GM21737 (cell line): Measurements from ENCODE around the gene RNF151.
"Not testable (repeated sequence)": the region's sequence is repeated elsewhere in the genome, so short reads cannot be mapped to it uniquely, and the experiment has no call there.

Experiments used
- ATAC-seq: cut with Tn5 transposase; IDR thresholded peaks from one replicate; pipeline ENCODE4 v1.9.1; 2021; ENCODE audit warnings: mild to moderate bottlenecking, moderate library complexity; ENCODE audit not compliant: unreplicated experiment

Gene RNF151

GRCh38 chr16:1958715-1959268 lies 7.9 kb upstream of the RNF151 start:
- peak; percentile 2 for ATAC-seq

- peak; percentile 74 for ATAC-seq
Measured at GRCh38 chr16:1959269-1960039, 7.2 kb upstream of the RNF151 start, which contains the start of gene NDUFB10. TSS of gene NDUFB10 (plus strand) at chr16:1959538. CDS start at chr16:1959625, 87 bp downstream.

- no peak for ATAC-seq
Measured at GRCh38 chr16:1960665-1961630, 5.7 kb upstream of the RNF151 start.

GRCh38 chr16:1961651-1962067 lies 5.0 kb upstream of the RNF151 start:
- no peak for ATAC-seq

- not testable (repeated sequence) for ATAC-seq
Measured at GRCh38 chr16:1962161-1963153, 4.2 kb upstream of the RNF151 start.

GRCh38 chr16:1963806-1964505 lies 2.7 kb upstream of the RNF151 start:
- ATAC-seq = peak; percentile 1

GRCh38 chr16:1964506-1965395 lies 1.9 kb upstream of the RNF151 start, which contains the start of gene RPS2:
TSS of gene RPS2 (minus strand) at chr16:1964826. CDS start at chr16:1964625, 201 bp downstream.
- ATAC-seq = peak; percentile 77

GRCh38 chr16:1965396-1966001 lies 1.2 kb upstream of the RNF151 start:
- ATAC-seq = no peak

GRCh38 chr16:1968146-1968953 lies 1.7 kb downstream of the RNF151 start:
- no peak for ATAC-seq

GRCh38 chr16:1971796-1972489 lies 5.3 kb downstream of the RNF151 start, which contains the start of gene TBL3:
TSS of gene TBL3 (plus strand) at chr16:1972053. CDS start at chr16:1972165, 112 bp downstream.
- peak; percentile 68 for ATAC-seq

- ATAC-seq = no peak
Measured at GRCh38 chr16:1972490-1972877, 5.8 kb downstream of the RNF151 start.

GRCh38 chr16:1973461-1974156 lies 7.0 kb downstream of the RNF151 start:
- no peak for ATAC-seq

- no peak for ATAC-seq
Measured at GRCh38 chr16:1974157-1975070, 7.8 kb downstream of the RNF151 start.

- no peak for ATAC-seq
Measured at GRCh38 chr16:1975432-1976215, 9.0 kb downstream of the RNF151 start.
